ENCODE measurements around the gene TFDP2.

The TFDP2 gene

GRCh38 chr3:141992512-141992911 lies 156.8 kb downstream of the TFDP2 start:
- TF ChIP-seq GATA3 (IDR thresholded peaks at IDR 0.05; ENCODE audit: low read depth, low read length) (no peak), GATA2 (IDR thresholded peaks at IDR 0.05; ENCODE audit: low read depth, low read length) (no peak)

GRCh38 chr3:141986548-141987107 lies 162.7 kb downstream of the TFDP2 start:
- no peak for TF ChIP-seq GATA3 (IDR thresholded peaks at IDR 0.05; ENCODE audit: low read depth, low read length)
- no peak for TF ChIP-seq GATA2 (IDR thresholded peaks at IDR 0.05; ENCODE audit: low read depth, low read length)

- no peak for TF ChIP-seq GATA2 (IDR thresholded peaks at IDR 0.05; ENCODE audit: low read depth, low read length)
- TF ChIP-seq GATA3 (IDR thresholded peaks at IDR 0.05; ENCODE audit: low read depth, low read length) = no peak
Measured at GRCh38 chr3:141981084-141981483, 168.3 kb downstream of the TFDP2 start.

DNA sequence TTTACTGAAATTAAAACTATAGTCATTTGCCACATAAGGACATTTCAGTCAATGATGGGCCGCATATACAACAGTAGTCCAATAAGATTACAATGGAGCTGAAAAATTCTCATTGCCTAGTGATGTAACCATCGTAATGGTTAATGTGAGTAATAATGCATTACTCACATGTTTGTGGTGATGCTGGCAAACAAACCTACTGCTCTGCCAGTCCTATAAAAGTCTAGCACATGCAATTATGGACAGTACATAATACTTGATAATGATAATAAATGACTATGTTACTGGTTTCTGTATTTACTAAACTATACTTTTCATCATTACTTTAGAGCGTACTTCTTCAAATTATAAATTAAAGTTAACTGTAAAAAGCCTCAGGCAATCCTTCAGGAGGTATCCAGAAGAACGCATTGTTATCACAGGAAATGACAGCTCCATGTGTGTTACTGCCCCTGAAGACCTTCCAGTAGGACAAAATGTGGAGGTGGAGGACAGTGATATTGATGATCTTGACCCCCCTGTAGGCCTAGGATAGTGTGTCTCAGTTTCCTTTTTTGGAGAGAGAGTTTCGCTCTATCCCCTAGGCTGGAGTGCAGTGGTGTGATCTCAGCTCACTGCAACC lies 170.2 kb downstream of the TFDP2 start:
- TF ChIP-seq GATA2 (IDR thresholded peaks at IDR 0.05; ENCODE audit: low read depth, low read length) (no peak), GATA3 (IDR thresholded peaks at IDR 0.05; ENCODE audit: low read depth, low read length) (no peak)

GRCh38 chr3:141972399-141972798 lies 176.9 kb downstream of the TFDP2 start:
- TF ChIP-seq GATA2 (IDR thresholded peaks at IDR 0.05; ENCODE audit: low read depth, low read length) = no peak
- TF ChIP-seq GATA3 (IDR thresholded peaks at IDR 0.05; ENCODE audit: low read depth, low read length) = no peak

- no peak for TF ChIP-seq GATA2 (IDR thresholded peaks at IDR 0.05; ENCODE audit: low read depth, low read length)
- no peak for TF ChIP-seq GATA3 (IDR thresholded peaks at IDR 0.05; ENCODE audit: low read depth, low read length)
Measured at GRCh38 chr3:141971571-141971970, 177.8 kb downstream of the TFDP2 start.

DNA sequence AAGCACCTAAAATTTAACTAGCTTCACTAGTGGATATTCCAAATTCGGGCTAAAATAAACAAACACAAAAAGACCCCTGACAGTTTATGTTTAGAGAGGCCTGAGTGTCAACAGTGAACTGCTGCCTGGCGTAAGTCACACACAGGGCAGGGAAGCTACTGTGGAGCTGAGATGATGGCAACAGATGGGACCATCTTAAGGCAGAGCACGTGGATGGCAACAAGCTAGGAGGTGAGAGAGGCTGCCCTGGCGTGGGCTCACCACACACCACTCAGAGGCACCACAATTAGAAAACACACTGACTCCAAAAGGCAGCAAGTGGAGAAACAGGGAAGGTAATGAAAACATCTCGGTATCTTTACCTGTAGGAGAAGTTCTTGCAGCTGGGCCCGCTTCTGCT lies 179.6 kb downstream of the TFDP2 start:
- TF ChIP-seq GATA2 (IDR thresholded peaks at IDR 0.05; ENCODE audit: low read depth, low read length) (no peak), GATA3 (IDR thresholded peaks at IDR 0.05; ENCODE audit: low read depth, low read length) (no peak)

DNA sequence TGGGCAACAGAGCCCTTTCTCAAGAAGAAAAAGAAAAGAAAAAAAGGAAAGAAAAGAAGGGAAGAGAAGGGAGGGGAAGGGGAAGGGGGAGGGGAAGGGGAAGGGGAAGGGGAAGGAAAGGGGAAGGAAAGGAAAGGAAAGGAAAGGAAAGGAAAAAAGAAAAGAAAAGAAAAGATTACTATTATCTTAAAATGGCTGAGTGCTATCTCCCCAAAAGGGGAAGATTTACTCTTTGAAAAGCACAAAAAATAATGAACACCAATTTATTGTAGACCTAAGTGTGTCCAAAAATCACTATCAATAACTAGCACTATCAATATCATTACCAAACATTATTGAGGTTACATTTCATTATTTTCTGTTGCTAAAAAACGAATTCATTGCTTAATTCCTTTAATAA lies 183.9 kb downstream of the TFDP2 start:
- no peak for TF ChIP-seq GATA3 (IDR thresholded peaks at IDR 0.05; ENCODE audit: low read depth, low read length)
- TF ChIP-seq GATA2 (IDR thresholded peaks at IDR 0.05; ENCODE audit: low read depth, low read length) = no peak

- no peak for TF ChIP-seq GATA2 (IDR thresholded peaks at IDR 0.05; ENCODE audit: low read depth, low read length)
- no peak for TF ChIP-seq GATA3 (IDR thresholded peaks at IDR 0.05; ENCODE audit: low read depth, low read length)
Measured at GRCh38 chr3:141963301-141963700, 186.0 kb downstream of the TFDP2 start.

DNA sequence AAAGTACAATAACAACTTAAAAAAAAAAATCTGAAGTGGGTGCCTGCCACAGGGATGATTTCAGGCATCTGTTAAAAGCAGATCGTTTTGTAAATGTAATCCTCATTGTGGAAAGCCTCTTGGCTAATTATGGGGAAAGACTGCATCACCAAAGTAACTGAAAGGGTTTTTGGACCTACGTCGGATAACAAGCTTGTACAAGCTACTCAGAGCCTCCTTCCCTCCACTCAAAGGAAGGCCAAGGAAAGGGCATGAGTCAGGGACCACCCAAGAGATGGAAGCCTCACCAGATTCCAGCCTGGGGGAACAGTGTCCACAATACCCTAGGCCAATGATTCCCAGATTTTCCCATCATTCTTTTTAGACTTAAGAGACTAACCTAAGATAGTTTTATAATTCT lies 188.6 kb downstream of the TFDP2 start:
- no peak for TF ChIP-seq GATA2 (IDR thresholded peaks at IDR 0.05; ENCODE audit: low read depth, low read length)
- no peak for TF ChIP-seq GATA3 (IDR thresholded peaks at IDR 0.05; ENCODE audit: low read depth, low read length)

DNA sequence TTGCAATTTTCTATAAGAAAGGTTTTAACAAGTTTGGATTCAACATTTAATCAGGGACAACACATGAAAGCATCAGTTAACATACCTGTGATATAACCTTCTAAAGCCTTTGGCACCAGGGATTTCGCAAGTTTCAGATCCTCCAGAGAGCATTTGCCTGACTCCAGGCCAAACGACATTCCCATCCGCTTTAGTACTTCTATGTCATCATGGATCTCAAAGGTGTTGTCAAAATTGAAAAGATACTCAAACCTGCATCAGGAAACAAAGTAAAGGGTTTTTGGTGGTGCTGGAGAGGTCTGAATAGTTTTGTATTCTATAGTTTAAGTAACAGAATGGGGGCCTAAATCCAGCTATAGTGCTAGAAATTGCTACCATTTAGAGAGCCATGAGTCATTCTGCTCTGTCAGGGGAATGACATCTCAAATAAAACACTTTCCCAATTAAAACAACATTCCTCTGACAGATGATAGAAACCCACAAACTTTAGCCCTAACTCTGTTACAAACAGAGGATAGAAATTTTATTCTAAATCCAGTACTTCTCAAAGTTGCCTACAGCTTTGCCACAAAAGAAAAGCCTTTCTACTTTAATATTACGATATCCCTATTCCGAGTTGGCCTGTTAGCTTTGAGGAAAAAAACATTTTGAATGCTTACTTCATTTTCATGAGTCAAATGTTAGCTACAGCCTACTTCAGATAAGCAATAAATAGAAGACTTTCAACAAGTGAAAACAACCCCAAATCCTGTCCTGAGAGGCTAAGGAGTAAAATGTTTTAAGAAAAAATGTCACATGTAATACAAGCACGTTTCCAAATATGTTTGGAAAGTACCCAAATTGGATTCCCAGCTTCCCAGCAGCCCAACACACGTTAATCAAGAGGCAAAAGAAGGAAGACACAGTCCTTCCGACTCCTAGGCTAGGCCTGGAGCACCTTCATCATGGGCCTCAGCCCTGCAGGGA lies 189.5 kb downstream of the TFDP2 start:
- no peak for TF ChIP-seq GATA3 (IDR thresholded peaks at IDR 0.05; ENCODE audit: low read depth, low read length)
- no peak for TF ChIP-seq GATA2 (IDR thresholded peaks at IDR 0.05; ENCODE audit: low read depth, low read length)

DNA sequence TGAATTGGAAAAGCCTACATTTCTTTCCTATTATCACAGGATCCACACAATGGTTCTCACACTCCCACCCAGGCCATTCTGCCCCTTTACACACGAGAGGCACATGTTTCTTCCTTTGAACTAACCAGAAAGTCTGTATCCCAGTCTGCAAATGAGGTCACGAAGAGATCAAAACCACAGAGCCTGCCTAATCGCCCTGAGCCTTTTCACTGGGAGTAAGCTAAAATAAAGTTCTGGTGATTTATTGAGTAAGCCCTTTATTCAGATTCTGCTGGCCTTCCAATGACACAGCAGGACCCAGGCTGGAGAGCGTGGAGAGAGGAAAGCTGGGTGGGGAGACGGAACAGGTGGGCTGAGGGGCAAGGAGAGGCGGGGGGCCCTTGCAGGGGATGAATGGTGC lies 194.2 kb downstream of the TFDP2 start:
- no peak for TF ChIP-seq GATA2 (IDR thresholded peaks at IDR 0.05; ENCODE audit: low read depth, low read length)
- no peak for TF ChIP-seq GATA3 (IDR thresholded peaks at IDR 0.05; ENCODE audit: low read depth, low read length)

- TF ChIP-seq GATA2 (IDR thresholded peaks at IDR 0.05; ENCODE audit: low read depth, low read length) (no peak), GATA3 (IDR thresholded peaks at IDR 0.05; ENCODE audit: low read depth, low read length) (no peak)
Measured at GRCh38 chr3:141952611-141953010, 196.7 kb downstream of the TFDP2 start.
